ENCODE data around the gene NCOA6. TPM values are rescaled to one million over a fixed set of nuclear protein-coding genes. Genes with fewer than 3 reads are reported as not detected.
A peak's percentile ranks its signal among the peaks of the same experiment; 100 is the strongest.

NCOA6 gene
- total RNA-seq, 1 donor from 2014 or later = 21.1 TPM

GRCh38 chr20:34754611-34755010 lies 70.8 kb downstream of the NCOA6 start:
- no peak for FAIRE-seq
- Mint-ChIP-seq H3K27ac (ENCODE audit: unreplicated experiment) (no peak overlapping the region), H3K36me3 (ENCODE audit: low read depth, unreplicated experiment) (peaks cover 21% of the 10 kb centered on the region)

GRCh38 chr20:34753706-34754461 lies 71.6 kb downstream of the NCOA6 start:
- H2AFZ ChIP-seq (ENCODE audit: low read depth, low read length) = no peak overlapping the region
- H3K79me2 ChIP-seq (ENCODE audit: insufficient read depth, low read length) = no peaks in the 10 kb centered on the region
- no peaks in the 10 kb centered on the region for H3K27me3 ChIP-seq (ENCODE audit: insufficient read depth, low read length)
- peaks cover 4% of the 10 kb centered on the region for H4K20me1 ChIP-seq (ENCODE audit: insufficient read depth, low read length)
- Mint-ChIP-seq H3K4me1 (ENCODE audit: low read depth, unreplicated experiment) (peaks cover 3% of the 10 kb centered on the region), H3K27me3 (ENCODE audit: low read depth, unreplicated experiment) (no peaks in the 10 kb centered on the region), H3K4me3 (ENCODE audit: unreplicated experiment) (no peak overlapping the region), H3K27ac (ENCODE audit: unreplicated experiment) (no peak overlapping the region), H3K9me3 (ENCODE audit: unreplicated experiment) (no peaks in the 10 kb centered on the region), H3K36me3 (ENCODE audit: low read depth, unreplicated experiment) (peaks cover 19% of the 10 kb centered on the region)
- FAIRE-seq (peak; percentile 20), DNase-seq (ENCODE audit: low read depth) (peak; percentile 7)
- H3K4me2 ChIP-seq (ENCODE audit: low read length) = no peak overlapping the region
- TF ChIP-seq EZH2 (IDR thresholded peaks at IDR 0.05; ENCODE audit: insufficient read depth, low read length) (no peak), CTCF (IDR thresholded peaks at IDR 0.05; ENCODE audit: insufficient read depth, low read depth, low read length) (no peak)
- no peaks in the 10 kb centered on the region for H3K4me1 ChIP-seq (ENCODE audit: insufficient read depth, low read length)
- no peak overlapping the region for H3K9ac ChIP-seq (ENCODE audit: low read length)
- no peaks in the 10 kb centered on the region for H3K9me3 ChIP-seq (ENCODE audit: insufficient read depth, low read depth, low read length)
- no peak overlapping the region for H3K27ac ChIP-seq (ENCODE audit: low read depth, low read length)
- no peak overlapping the region for H3K4me3 ChIP-seq (ENCODE audit: insufficient read depth, low read depth, low read length)
- H3K36me3 ChIP-seq (ENCODE audit: insufficient read depth, low read length) = peaks cover 51% of the 10 kb centered on the region

More at GRCh38 chr20:34754611-34755010, 70.8 kb downstream of the NCOA6 start:
- H3K4me1 ChIP-seq (ENCODE audit: insufficient read depth, low read length) = no peaks in the 10 kb centered on the region
- H3K9me3 ChIP-seq (ENCODE audit: insufficient read depth, low read depth, low read length) = no peaks in the 10 kb centered on the region
- no peak overlapping the region for H3K4me2 ChIP-seq (ENCODE audit: low read length)
- no peaks in the 10 kb centered on the region for H3K27me3 ChIP-seq (ENCODE audit: insufficient read depth, low read length)
- no peak overlapping the region for H3K27ac ChIP-seq (ENCODE audit: low read depth, low read length)
- no peak overlapping the region for H2AFZ ChIP-seq (ENCODE audit: low read depth, low read length)
- peaks cover 44% of the 10 kb centered on the region for H3K36me3 ChIP-seq (ENCODE audit: insufficient read depth, low read length)
- no peaks in the 10 kb centered on the region for H3K79me2 ChIP-seq (ENCODE audit: insufficient read depth, low read length)
- Mint-ChIP-seq H3K4me1 (ENCODE audit: low read depth, unreplicated experiment) (peaks cover 3% of the 10 kb centered on the region), H3K4me3 (ENCODE audit: unreplicated experiment) (no peak overlapping the region), H3K9me3 (ENCODE audit: unreplicated experiment) (no peaks in the 10 kb centered on the region), H3K27me3 (ENCODE audit: low read depth, unreplicated experiment) (no peaks in the 10 kb centered on the region)
- DNase-seq (ENCODE audit: low read depth) = no peak
- H3K9ac ChIP-seq (ENCODE audit: low read length) = no peak overlapping the region
- H4K20me1 ChIP-seq (ENCODE audit: insufficient read depth, low read length) = peaks cover 4% of the 10 kb centered on the region
- H3K4me3 ChIP-seq (ENCODE audit: insufficient read depth, low read depth, low read length) = no peak overlapping the region
- no peak for TF ChIP-seq EZH2 (IDR thresholded peaks at IDR 0.05; ENCODE audit: insufficient read depth, low read length)
- TF ChIP-seq CTCF (IDR thresholded peaks at IDR 0.05; ENCODE audit: insufficient read depth, low read depth, low read length) = no peak

GRCh38 chr20:34751453-34751852 lies 74.0 kb downstream of the NCOA6 start:
- DNase-seq (ENCODE audit: low read depth) (peak; percentile 13), FAIRE-seq (no peak)
- peaks cover 4% of the 10 kb centered on the region for H3K36me3 Mint-ChIP-seq (ENCODE audit: low read depth, unreplicated experiment)
- peaks cover 4% of the 10 kb centered on the region for H4K20me1 ChIP-seq (ENCODE audit: insufficient read depth, low read length)
- TF ChIP-seq CTCF (IDR thresholded peaks at IDR 0.05; ENCODE audit: insufficient read depth, low read depth, low read length) (no peak), EZH2 (IDR thresholded peaks at IDR 0.05; ENCODE audit: insufficient read depth, low read length) (no peak)
- H3K27me3 Mint-ChIP-seq (ENCODE audit: low read depth, unreplicated experiment) = no peaks in the 10 kb centered on the region
- no peak overlapping the region for H3K4me3 Mint-ChIP-seq (ENCODE audit: unreplicated experiment)
- H3K9ac ChIP-seq (ENCODE audit: low read length) = no peak overlapping the region
- H3K9me3 ChIP-seq (ENCODE audit: insufficient read depth, low read depth, low read length) = no peaks in the 10 kb centered on the region
- no peaks in the 10 kb centered on the region for H3K4me1 ChIP-seq (ENCODE audit: insufficient read depth, low read length)
- no peak overlapping the region for H3K4me3 ChIP-seq (ENCODE audit: insufficient read depth, low read depth, low read length)
- H3K4me2 ChIP-seq (ENCODE audit: low read length) = no peak overlapping the region
- no peaks in the 10 kb centered on the region for H3K9me3 Mint-ChIP-seq (ENCODE audit: unreplicated experiment)
- no peak overlapping the region for H3K27ac Mint-ChIP-seq (ENCODE audit: unreplicated experiment)
- H3K27me3 ChIP-seq (ENCODE audit: insufficient read depth, low read length) = no peaks in the 10 kb centered on the region
- H3K27ac ChIP-seq (ENCODE audit: low read depth, low read length) = no peak overlapping the region
- peaks cover 3% of the 10 kb centered on the region for H3K4me1 Mint-ChIP-seq (ENCODE audit: low read depth, unreplicated experiment)
- H3K79me2 ChIP-seq (ENCODE audit: insufficient read depth, low read length) = no peaks in the 10 kb centered on the region
- H2AFZ ChIP-seq (ENCODE audit: low read depth, low read length) = no peak overlapping the region
- peaks cover 30% of the 10 kb centered on the region for H3K36me3 ChIP-seq (ENCODE audit: insufficient read depth, low read length)
